ENCODE measurements around the gene MDH1B. TPM values are rescaled to one million over a fixed set of nuclear protein-coding genes. Genes with fewer than 3 reads are reported as not detected.

MDH1B gene
- total and polyA plus RNA-seq, 2 donors from 2014 or later = 7.1 to 8.1 TPM

DNA sequence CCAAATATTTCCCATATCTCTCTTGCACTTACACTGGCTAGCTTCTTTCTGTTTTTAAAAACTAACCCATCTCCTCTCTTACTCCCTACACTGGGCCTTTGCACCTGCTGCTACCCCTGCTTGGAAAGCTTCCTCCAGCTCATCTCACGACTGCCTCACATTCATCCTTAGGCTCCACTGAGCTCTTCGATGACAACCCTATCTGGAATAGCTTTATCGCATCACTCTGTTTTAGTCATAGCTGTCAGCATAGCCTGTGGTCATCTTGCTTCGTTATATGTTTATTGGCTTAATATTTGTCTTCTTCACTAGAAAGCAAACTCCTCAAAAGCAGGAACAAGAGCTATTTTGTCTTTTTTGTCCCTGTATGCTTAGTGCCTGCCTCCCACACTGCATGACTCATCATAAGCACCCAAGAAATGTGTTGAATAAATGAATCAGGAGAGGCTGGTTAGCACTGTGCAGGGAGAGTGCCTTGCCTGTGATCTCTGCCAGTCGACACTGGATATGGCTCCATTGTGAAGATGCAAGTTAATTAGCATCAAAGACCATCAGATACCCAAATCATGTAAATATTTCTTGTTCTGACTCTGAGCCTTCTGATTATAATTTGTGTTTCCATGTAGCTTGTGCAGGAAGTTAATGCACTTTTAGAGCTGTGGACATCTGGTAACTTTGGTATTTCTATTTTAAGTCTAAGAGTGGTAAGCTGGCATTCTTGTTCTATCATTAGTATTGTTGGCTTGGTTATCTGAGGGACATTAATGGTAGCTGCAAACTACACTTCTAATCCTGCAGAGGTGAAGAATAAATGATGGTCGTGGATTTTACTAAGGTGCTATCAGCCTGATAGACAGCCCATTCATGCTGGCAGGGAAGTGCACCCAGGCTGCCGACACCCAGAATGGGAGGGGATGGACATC is 36.6 kb downstream of the MDH1B start:
- intact Hi-C loops (cut with DNase I) = no loop called here
- no peak overlapping the region for H3K9ac ChIP-seq (ENCODE audit: low read length in 3 of 3)
- TF ChIP-seq CTCF (IDR thresholded peaks at IDR 0.05; ENCODE audit: borderline replicate concordance, extremely low read depth, insufficient read depth) = no peak
- no peak overlapping the region for H3K27ac ChIP-seq (ENCODE audit: low read depth in 2 of 2, low read length in 2 of 2)
- H3K27me3 ChIP-seq (ENCODE audit: control insufficient read depth, insufficient read depth, low read length) = no peaks in the 10 kb centered on the region
- H3K9me3 ChIP-seq (ENCODE audit: control insufficient read depth in 2 of 3, insufficient read depth in 1 of 3, low read length in 3 of 3) = no peaks in the 10 kb centered on the region
- H3K4me1 ChIP-seq (ENCODE audit: control insufficient read depth in 2 of 3, insufficient read depth in 2 of 3, low read depth in 1 of 3, low read length in 3 of 3) = no peaks in the 10 kb centered on the region
- FAIRE-seq = no peak
- no peaks in the 10 kb centered on the region for H3K36me3 ChIP-seq (ENCODE audit: control insufficient read depth in 2 of 3, insufficient read depth in 3 of 3, low read length in 3 of 3)
- no peak for DNase-seq
- no peak overlapping the region for H3K4me3 ChIP-seq (ENCODE audit: low read length in 3 of 3)

DNA sequence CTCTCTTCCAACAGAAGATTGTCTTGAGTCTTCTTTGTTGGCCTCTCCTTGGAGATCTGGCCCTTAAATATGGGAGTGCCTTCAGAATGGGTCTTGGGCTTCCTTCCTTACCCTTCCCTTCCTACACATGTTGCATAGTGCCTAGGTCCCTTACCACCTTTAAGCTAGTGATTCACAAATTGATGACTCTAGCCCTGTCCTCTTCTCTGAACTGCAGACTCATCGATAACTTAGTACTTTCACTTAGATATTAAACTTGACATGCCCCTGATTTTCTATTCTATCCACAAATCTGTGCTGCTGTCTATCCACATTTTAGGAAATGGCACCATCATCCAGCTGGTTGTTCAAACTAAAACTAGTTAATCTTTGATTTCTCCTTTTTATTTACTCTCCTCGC is 37.8 kb downstream of the MDH1B start:
- intact Hi-C loops (cut with DNase I) = no loop called here
- no peak overlapping the region for H3K9ac ChIP-seq (ENCODE audit: low read length in 3 of 3)
- FAIRE-seq (no peak), DNase-seq (no peak)
- no peak overlapping the region for H3K27ac ChIP-seq (ENCODE audit: low read depth in 2 of 2, low read length in 2 of 2)
- TF ChIP-seq CTCF (IDR thresholded peaks at IDR 0.05; ENCODE audit: borderline replicate concordance, extremely low read depth, insufficient read depth) = no peak
- H3K4me1 ChIP-seq (ENCODE audit: control insufficient read depth in 2 of 3, insufficient read depth in 2 of 3, low read depth in 1 of 3, low read length in 3 of 3) = no peaks in the 10 kb centered on the region
- H3K36me3 ChIP-seq (ENCODE audit: control insufficient read depth in 2 of 3, insufficient read depth in 3 of 3, low read length in 3 of 3) = no peaks in the 10 kb centered on the region
- H3K4me3 ChIP-seq (ENCODE audit: low read length in 3 of 3) = no peak overlapping the region
- H3K27me3 ChIP-seq (ENCODE audit: control insufficient read depth, insufficient read depth, low read length) = no peaks in the 10 kb centered on the region
- H3K9me3 ChIP-seq (ENCODE audit: control insufficient read depth in 2 of 3, insufficient read depth in 1 of 3, low read length in 3 of 3) = no peaks in the 10 kb centered on the region

- FAIRE-seq = no peak
- intact Hi-C loops (cut with DNase I) = no loop called here
- Histone ChIP-seq H3K27ac (ENCODE audit: low read depth in 2 of 2, low read length in 2 of 2) (no peak overlapping the region), H3K9ac (ENCODE audit: low read length in 3 of 3) (no peak overlapping the region), H3K4me1 (ENCODE audit: control insufficient read depth in 2 of 3, insufficient read depth in 2 of 3, low read depth in 1 of 3, low read length in 3 of 3) (no peaks in the 10 kb centered on the region), H3K36me3 (ENCODE audit: control insufficient read depth in 2 of 3, insufficient read depth in 3 of 3, low read length in 3 of 3) (no peaks in the 10 kb centered on the region), H3K9me3 (ENCODE audit: control insufficient read depth in 2 of 3, insufficient read depth in 1 of 3, low read length in 3 of 3) (no peaks in the 10 kb centered on the region), H3K27me3 (ENCODE audit: control insufficient read depth, insufficient read depth, low read length) (no peaks in the 10 kb centered on the region), H3K4me3 (ENCODE audit: low read length in 3 of 3) (no peak overlapping the region)
- no peak for DNase-seq
- TF ChIP-seq CTCF (IDR thresholded peaks at IDR 0.05; ENCODE audit: borderline replicate concordance, extremely low read depth, insufficient read depth) = no peak
Observed at GRCh38 chr2:206723288-206723687, 41.8 kb downstream of the MDH1B start.
